HCT116 (cell line): ENCODE results near the gene TDRD7. TPM values are rescaled to one million over a fixed set of nuclear protein-coding genes. Genes with fewer than 3 reads are reported as not detected.

ENCODE experiments used
- ATAC-seq: fragments of 200-7000 bp; cut with Tn5 transposase; 2 replicates; pipeline ENCODE4 v1.9.1; 2020; ENCODE audit warnings: mild to moderate bottlenecking, moderate library complexity
- BruUV-seq: library from RNA; stranded (reverse); fragments of 400-500 nt; replicated peaks from 2 replicates; lab custom pipeline; 2021; lab: Mats Ljungman, UMichigan
- CTCF ChIA-PET: fragments of 300-600 bp; sonication (Branson Sonifier 250); formaldehyde crosslinking; loops from one replicate; lab custom pipeline; 2021; ENCODE audit warnings: antibody characterized with exemption; lab: Charles Lee
- POLR2A ChIA-PET: fragments of 300-600, 350-600 bp; sonication (Branson Sonifier 250); formaldehyde crosslinking; loops from one replicate; lab custom pipeline; 2021; ENCODE audit warnings: antibody characterized with exemption; lab: Charles Lee
- RAD21 ChIA-PET, 2 experiments: fragments of 300-600 bp; sonication (Branson Sonifier 250); formaldehyde crosslinking; loops; one replicate each; lab custom pipeline; 2023; ENCODE audit warnings: low total read pairs in 2 of 2; ENCODE audit not compliant: uncharacterized antibody in 2 of 2, unreplicated experiment in 2 of 2, low non-redundant PET in 1 of 2; lab: Charles Lee
- DNase-seq: peaks from one replicate; pipeline ENCODE4 v3.0.0-alpha.2; 2010; ENCODE audit warnings: low read depth, low spot score
- H2AFZ ChIP-seq: fragments of 200-600 bp; shearing (Covaris generic), sonication (generic); 2 replicates; pipeline ENCODE4 v1.6.1; 2017; ENCODE audit warnings: low read depth, mixed run types, mixed read lengths, antibody characterized with exemption, low read length; ENCODE audit not compliant: poor library complexity, severe bottlenecking
- H3K27ac ChIP-seq: 2 replicates; pipeline ENCODE4 v1.5.1; 2012; ENCODE audit warnings: low read depth, low read length
- H3K27me3 ChIP-seq: fragments of 200-600 bp; sonication (generic); 2 replicates; pipeline ENCODE4 v1.6.1; 2016; ENCODE audit warnings: mixed run types, low read length, mixed read lengths; ENCODE audit not compliant: insufficient read depth
- H3K36me3 ChIP-seq, 2 experiments: fragments of 200-500 bp in 1 of 2; fragments of 200-600 bp in 1 of 2; sonication (Bioruptor generic) in 1 of 2; sonication (generic) in 1 of 2; 2 replicates each; pipeline versions ENCODE4 v1.5.1 to v1.6.1; 2014 to 2016; ENCODE audit warnings: low read length in 2 of 2, inconsistent platforms in 1 of 2, mixed read lengths in 1 of 2, mixed run types in 1 of 2; ENCODE audit not compliant: insufficient read depth in 2 of 2, control insufficient read depth in 1 of 2
- H3K4me1 ChIP-seq, 2 experiments: fragments of 200-600 bp in 1 of 2; sonication (generic) in 1 of 2; 2 replicates each; pipeline versions ENCODE4 v1.5.1 to v1.6.1; 2012 to 2017; ENCODE audit warnings: low read length in 2 of 2, inconsistent platforms in 1 of 2, mild to moderate bottlenecking in 1 of 2, mixed read lengths in 1 of 2, mixed run types in 1 of 2, moderate library complexity in 1 of 2; ENCODE audit not compliant: insufficient read depth in 2 of 2, control insufficient read depth in 1 of 2
- H3K4me2 ChIP-seq: fragments of 200-600 bp; sonication (generic); 2 replicates; pipeline ENCODE4 v1.6.1; 2017; ENCODE audit warnings: mixed run types, low read length, mixed read lengths
- H3K4me3 ChIP-seq, 2 experiments: fragments of 200-600 bp in 1 of 2; sonication (generic) in 1 of 2; replicated peaks in 1 of 2; 2 replicates each; pipeline ENCODE4 v1.5.1; 2011 to 2016; ENCODE audit warnings: low read length in 2 of 2, control low read depth in 1 of 2, low read depth in 1 of 2, mild to moderate bottlenecking in 1 of 2, mixed read lengths in 1 of 2, mixed run types in 1 of 2
- H3K79me2 ChIP-seq: fragments of 200-600 bp; sonication (generic); 2 replicates; pipeline ENCODE4 v1.6.1; 2017; ENCODE audit warnings: mild to moderate bottlenecking, mixed run types, low read length, moderate library complexity, mixed read lengths; ENCODE audit not compliant: insufficient read depth
- H3K9ac ChIP-seq: fragments of 200-600 bp; sonication (generic); 2 replicates; pipeline ENCODE4 v1.6.1; 2016; ENCODE audit warnings: low read length, mixed read lengths
- H3K9me2 ChIP-seq: fragments of 200-600 bp; sonication (generic), shearing (Covaris generic); 2 replicates; pipeline ENCODE4 v1.6.1; 2017; ENCODE audit warnings: mixed run types, mild to moderate bottlenecking, moderate library complexity; ENCODE audit not compliant: insufficient read depth
- H3K9me3 ChIP-seq, 2 experiments: fragments of 200-500 bp in 1 of 2; fragments of 200-600 bp in 1 of 2; sonication (Bioruptor generic) in 1 of 2; sonication (generic) in 1 of 2; 2 replicates each; pipeline ENCODE4 v1.6.1; 2014 to 2017; ENCODE audit warnings: low read length in 2 of 2, mixed read lengths in 2 of 2, inconsistent platforms in 1 of 2, low read depth in 1 of 2, mild to moderate bottlenecking in 1 of 2, mixed run types in 1 of 2, moderate library complexity in 1 of 2; ENCODE audit not compliant: control insufficient read depth in 1 of 2, insufficient read depth in 1 of 2
- H4K20me1 ChIP-seq: fragments of 200-600 bp; sonication (generic), shearing (Covaris generic); 2 replicates; pipeline ENCODE4 v1.6.1; 2017; ENCODE audit warnings: mixed run types, mild to moderate bottlenecking, moderate library complexity; ENCODE audit not compliant: insufficient read depth
- CBX3 ChIP-seq: IDR thresholded peaks from 2 replicates; pipeline ENCODE4 v1.6.1; 2012; ENCODE audit warnings: low read depth
- CEBPB ChIP-seq: IDR thresholded peaks from 2 replicates; pipeline ENCODE4 v1.6.1; 2012; ENCODE audit warnings: low read depth
- EGR1 ChIP-seq: IDR thresholded peaks from 2 replicates; pipeline ENCODE4 v1.6.1; 2012; ENCODE audit warnings: low read depth
- ELF1 ChIP-seq: IDR thresholded peaks from 2 replicates; pipeline ENCODE4 v1.6.1; 2012; ENCODE audit warnings: low read depth, borderline replicate concordance
- EZH2phosphoT487 ChIP-seq: fragments of 200-600 bp; IDR thresholded peaks from 2 replicates; pipeline ENCODE4 v1.6.1; 2018; ENCODE audit warnings: antibody characterized with exemption, borderline replicate concordance
- FOSL1 ChIP-seq: IDR thresholded peaks from 2 replicates; pipeline ENCODE4 v1.6.1; 2012; ENCODE audit warnings: low read depth
- JUND ChIP-seq: IDR thresholded peaks from 2 replicates; pipeline ENCODE4 v1.6.1; 2012
- POLR2A ChIP-seq: IDR thresholded peaks from 2 replicates; pipeline ENCODE4 v1.7.0; 2011; ENCODE audit warnings: borderline replicate concordance; ENCODE audit not compliant: insufficient read depth, insufficient read length; ENCODE audit errors: extremely low read depth
- POLR2AphosphoS5 ChIP-seq: IDR thresholded peaks from 2 replicates; pipeline ENCODE4 v1.6.1; 2011; ENCODE audit warnings: mild to moderate bottlenecking, low read depth, low read length, moderate library complexity
- RAD21 ChIP-seq: IDR thresholded peaks from 2 replicates; pipeline ENCODE4 v1.6.1; 2012; ENCODE audit warnings: low read depth, mild to moderate bottlenecking
- SIN3A ChIP-seq: IDR thresholded peaks from 2 replicates; pipeline ENCODE4 v1.6.1; 2012; ENCODE audit warnings: low read depth
- SP1 ChIP-seq: IDR thresholded peaks from 2 replicates; pipeline ENCODE4 v1.6.1; 2012; ENCODE audit warnings: low read depth
- SRF ChIP-seq: IDR thresholded peaks from 2 replicates; pipeline ENCODE4 v1.6.1; 2012; ENCODE audit warnings: low read depth
- ZFX ChIP-seq: fragments of 450-650 bp; IDR thresholded peaks from 2 replicates; pipeline ENCODE4 v1.6.1; 2017
- ZNF274 ChIP-seq: fragments of 200-500 bp; sonication (Bioruptor generic); IDR thresholded peaks from 2 replicates; pipeline ENCODE4 v1.6.1; 2014; ENCODE audit warnings: mild to moderate bottlenecking, low read depth, low read length, inconsistent platforms
- intact Hi-C: fragments of 100-400 bp; cut with micrococcal nuclease; formaldehyde crosslinking; loops from 2 replicates; pipeline ENCODE4 v1.10.0; 2022
- total RNA-seq: library from RNA; stranded (reverse); gene quantifications from one replicate; pipeline ENCODE4 v1.2.1, GENCODE V29; 2021; ENCODE audit not compliant: unreplicated experiment
- TF ChIP-seq, protein P1 (sequence below): IDR thresholded peaks from 2 replicates; pipeline ENCODE4 v1.6.1; 2012
- TF ChIP-seq, protein P2 (sequence below): IDR thresholded peaks from 2 replicates; pipeline ENCODE4 v1.6.1; 2012
- TF ChIP-seq, protein P3 (sequence below): IDR thresholded peaks from 2 replicates; pipeline ENCODE4 v1.6.1; 2011; ENCODE audit warnings: mild to moderate bottlenecking, low read length, moderate library complexity; ENCODE audit not compliant: insufficient replicate concordance; ENCODE audit errors: extremely low read depth

Gene TDRD7
- total RNA-seq, 1 experiment from 2014 or later = 8.0 TPM

DNA sequence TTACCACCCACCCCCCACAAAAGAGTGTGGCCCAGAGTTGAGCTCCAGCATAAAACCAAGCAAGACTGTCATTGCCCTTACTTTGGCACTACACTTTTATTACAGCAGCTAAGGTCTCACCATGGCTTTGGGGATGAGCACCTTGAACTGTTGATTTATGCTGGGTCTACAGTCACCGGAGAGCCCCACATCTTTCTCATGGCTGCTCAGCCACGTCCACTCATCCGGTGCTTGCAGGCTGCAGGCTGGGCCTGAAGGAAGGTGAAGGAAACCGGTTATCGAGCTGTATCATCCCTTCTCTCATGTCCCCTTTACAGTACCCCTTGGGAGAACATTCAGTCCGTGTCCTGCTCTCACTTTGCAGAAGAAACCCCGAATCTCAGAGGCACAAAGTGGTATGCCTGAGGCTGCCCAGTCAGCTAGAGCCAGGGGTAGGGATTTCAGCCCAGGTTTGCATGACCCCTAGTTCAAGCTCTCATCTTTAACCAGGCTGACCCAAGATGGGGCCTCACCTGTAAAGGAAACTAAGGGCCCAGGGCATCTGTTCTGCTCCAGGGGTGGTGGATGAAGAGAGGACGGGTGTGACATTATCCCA is 101.2 kb downstream of the TDRD7 start:
- no peak for ATAC-seq
- no TSS peak for BruUV-seq
- H3K36me3 ChIP-seq = no peaks in the 10 kb centered on the region
- intact Hi-C loops = no loop called here
- CTCF ChIA-PET = no interaction called here
- TF ChIP-seq ZFX (no peak), ZNF274 (no peak), SIN3A (no peak), POLR2AphosphoS5 (no peak), POLR2A (no peak), SRF (no peak), JUND (no peak)
- TF ChIP-seq, all 23 proteins: peak for 0
- Histone ChIP-seq H3K27ac (no peak overlapping the region), H3K9ac (no peak overlapping the region), H2AFZ (no peak overlapping the region), H3K79me2 (no peaks in the 10 kb centered on the region), H4K20me1 (no peaks in the 10 kb centered on the region), H3K4me2 (no peak overlapping the region), H3K9me2 (no peaks in the 10 kb centered on the region), H3K27me3 (no peaks in the 10 kb centered on the region), H3K4me1 (peaks cover 5 to 21% of the 10 kb centered on the region in 2 experiments; a peak in 2 of 4 replicates), H3K9me3 (no peaks in the 10 kb centered on the region), H3K4me3 (no peak overlapping the region)
- no peak for DNase-seq
- ChIA-PET POLR2A (no interaction called here), RAD21 (no interaction called here)

GRCh38 chr9:97514531-97514930 is 102.6 kb downstream of the TDRD7 start:
- H3K27me3 ChIP-seq = no peaks in the 10 kb centered on the region
- H4K20me1 ChIP-seq = no peaks in the 10 kb centered on the region
- intact Hi-C loops = no loop called here
- H3K4me2 ChIP-seq = no peak overlapping the region
- H3K36me3 ChIP-seq = no peaks in the 10 kb centered on the region
- BruUV-seq = no TSS peak
- POLR2A ChIA-PET = no interaction called here
- no peaks in the 10 kb centered on the region for H3K79me2 ChIP-seq
- RAD21 ChIA-PET = no interaction called here
- no peak overlapping the region for H3K9ac ChIP-seq
- TF ChIP-seq, protein P1, sequence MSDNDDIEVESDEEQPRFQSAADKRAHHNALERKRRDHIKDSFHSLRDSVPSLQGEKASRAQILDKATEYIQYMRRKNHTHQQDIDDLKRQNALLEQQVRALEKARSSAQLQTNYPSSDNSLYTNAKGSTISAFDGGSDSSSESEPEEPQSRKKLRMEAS = no peak
- TF ChIP-seq EZH2phosphoT487 (no peak), POLR2AphosphoS5 (no peak), CBX3 (no peak), EGR1 (no peak), FOSL1 (no peak), ELF1 (no peak), POLR2A (no peak), ZFX (no peak), CEBPB (no peak), SIN3A (no peak), SRF (no peak), SP1 (no peak), RAD21 (no peak)
- TF ChIP-seq, protein P2, sequence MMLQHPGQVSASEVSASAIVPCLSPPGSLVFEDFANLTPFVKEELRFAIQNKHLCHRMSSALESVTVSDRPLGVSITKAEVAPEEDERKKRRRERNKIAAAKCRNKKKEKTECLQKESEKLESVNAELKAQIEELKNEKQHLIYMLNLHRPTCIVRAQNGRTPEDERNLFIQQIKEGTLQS = no peak
- TF ChIP-seq, protein P3, sequence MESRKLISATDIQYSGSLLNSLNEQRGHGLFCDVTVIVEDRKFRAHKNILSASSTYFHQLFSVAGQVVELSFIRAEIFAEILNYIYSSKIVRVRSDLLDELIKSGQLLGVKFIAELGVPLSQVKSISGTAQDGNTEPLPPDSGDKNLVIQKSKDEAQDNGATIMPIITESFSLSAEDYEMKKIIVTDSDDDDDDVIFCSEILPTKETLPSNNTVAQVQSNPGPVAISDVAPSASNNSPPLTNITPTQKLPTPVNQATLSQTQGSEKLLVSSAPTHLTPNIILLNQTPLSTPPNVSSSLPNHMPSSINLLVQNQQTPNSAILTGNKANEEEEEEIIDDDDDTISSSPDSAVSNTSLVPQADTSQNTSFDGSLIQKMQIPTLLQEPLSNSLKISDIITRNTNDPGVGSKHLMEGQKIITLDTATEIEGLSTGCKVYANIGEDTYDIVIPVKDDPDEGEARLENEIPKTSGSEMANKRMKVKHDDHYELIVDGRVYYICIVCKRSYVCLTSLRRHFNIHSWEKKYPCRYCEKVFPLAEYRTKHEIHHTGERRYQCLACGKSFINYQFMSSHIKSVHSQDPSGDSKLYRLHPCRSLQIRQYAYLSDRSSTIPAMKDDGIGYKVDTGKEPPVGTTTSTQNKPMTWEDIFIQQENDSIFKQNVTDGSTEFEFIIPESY = no peak
- peaks cover 5 to 32% of the 10 kb centered on the region in 2 experiments; a peak in 3 of 4 replicates for H3K4me1 ChIP-seq
- no peak for ATAC-seq
- no peak overlapping the region for H3K4me3 ChIP-seq
- H2AFZ ChIP-seq = no peak overlapping the region
- H3K9me3 ChIP-seq = no peaks in the 10 kb centered on the region
- no peaks in the 10 kb centered on the region for H3K9me2 ChIP-seq
- DNase-seq = no peak
- H3K27ac ChIP-seq = no peak overlapping the region
- CTCF ChIA-PET = no interaction called here
